HUES6 (cell line): ENCODE data around the gene MAP1S.

Experiments
- H3K27ac ChIP-seq: 2 replicates; pipeline ENCODE4 v1.7.0; 2013; ENCODE audit warnings: low read depth, mild to moderate bottlenecking, low read length, inconsistent platforms
- H3K27me3 ChIP-seq: 2 replicates; pipeline ENCODE4 v1.6.1; 2013; ENCODE audit warnings: low read length; ENCODE audit not compliant: control insufficient read depth, insufficient read depth
- H3K36me3 ChIP-seq: 2 replicates; pipeline ENCODE4 v1.6.1; 2013; ENCODE audit warnings: low read length; ENCODE audit not compliant: control insufficient read depth, insufficient read depth
- H3K4me1 ChIP-seq: 2 replicates; pipeline ENCODE4 v1.6.1; 2013; ENCODE audit warnings: low read length; ENCODE audit not compliant: control insufficient read depth, insufficient read depth
- H3K4me3 ChIP-seq: 2 replicates; pipeline ENCODE4 v1.5.1; 2013; ENCODE audit warnings: low read depth, low read length
- H3K9ac ChIP-seq: one replicate; pipeline ENCODE4 v1.6.1; 2013; ENCODE audit warnings: mild to moderate bottlenecking, low read length
- H3K9me3 ChIP-seq: 2 replicates; pipeline ENCODE4 v1.6.1; 2013; ENCODE audit warnings: low read depth, low read length; ENCODE audit not compliant: control insufficient read depth, insufficient read depth

MAP1S gene

DNA sequence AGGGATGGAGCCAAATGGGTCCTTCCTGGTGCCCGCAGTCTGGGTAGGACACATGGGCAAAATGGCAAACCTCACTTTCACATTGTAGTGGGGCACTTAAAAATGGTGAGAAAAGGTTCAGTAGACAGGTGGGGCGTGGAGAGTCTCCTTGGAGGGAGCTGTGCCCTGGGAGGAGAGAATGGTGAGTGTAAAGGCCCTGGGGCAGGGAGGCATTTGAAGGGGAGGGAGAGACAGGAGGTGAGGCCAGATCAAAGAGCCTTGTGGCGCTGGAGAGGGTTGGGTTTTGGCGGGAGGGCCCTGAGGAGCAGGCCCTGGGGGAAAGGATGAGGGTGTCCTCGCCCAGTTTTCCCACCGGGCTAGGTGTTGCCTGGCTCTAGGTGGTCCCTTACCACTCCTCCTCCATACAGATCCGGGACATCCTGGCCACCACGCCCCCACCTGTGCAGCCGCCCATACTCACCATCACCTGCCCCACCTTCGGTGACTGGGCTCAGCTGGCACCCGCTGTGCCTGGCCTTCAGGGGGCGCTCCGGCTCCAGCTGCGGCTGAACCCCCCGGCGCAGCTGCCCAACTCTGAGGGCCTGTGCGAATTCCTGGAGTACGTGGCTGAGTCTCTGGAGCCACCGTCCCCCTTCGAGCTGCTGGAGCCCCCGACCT is 6.3 kb downstream of the MAP1S start:
- Histone ChIP-seq H3K36me3 (peaks cover 83% of the 10 kb centered on the region), H3K4me1 (peaks cover 4% of the 10 kb centered on the region), H3K4me3 (no peak overlapping the region), H3K27ac (no peak overlapping the region), H3K9ac (no peak overlapping the region), H3K27me3 (no peaks in the 10 kb centered on the region), H3K9me3 (no peaks in the 10 kb centered on the region)

GRCh38 chr19:17726136-17726741 is 7.0 kb downstream of the MAP1S start:
- Histone ChIP-seq H3K4me3 (no peak overlapping the region), H3K4me1 (no peaks in the 10 kb centered on the region), H3K27ac (no peak overlapping the region), H3K9me3 (no peaks in the 10 kb centered on the region), H3K27me3 (no peaks in the 10 kb centered on the region), H3K36me3 (peaks cover 82% of the 10 kb centered on the region), H3K9ac (no peak overlapping the region)

- no peak overlapping the region for H3K4me3 ChIP-seq
- H3K9ac ChIP-seq: no peak overlapping the region
- no peaks in the 10 kb centered on the region for H3K9me3 ChIP-seq
- no peak overlapping the region for H3K27ac ChIP-seq
- peaks cover 81% of the 10 kb centered on the region for H3K36me3 ChIP-seq
- H3K27me3 ChIP-seq: no peaks in the 10 kb centered on the region
- no peaks in the 10 kb centered on the region for H3K4me1 ChIP-seq
Observed at GRCh38 chr19:17726964-17727773, 7.9 kb downstream of the MAP1S start.

- peaks cover 86% of the 10 kb centered on the region for H3K36me3 ChIP-seq
- H3K9ac ChIP-seq: no peak overlapping the region
Observed at GRCh38 chr19:17727843-17728242, 8.6 kb downstream of the MAP1S start.

DNA sequence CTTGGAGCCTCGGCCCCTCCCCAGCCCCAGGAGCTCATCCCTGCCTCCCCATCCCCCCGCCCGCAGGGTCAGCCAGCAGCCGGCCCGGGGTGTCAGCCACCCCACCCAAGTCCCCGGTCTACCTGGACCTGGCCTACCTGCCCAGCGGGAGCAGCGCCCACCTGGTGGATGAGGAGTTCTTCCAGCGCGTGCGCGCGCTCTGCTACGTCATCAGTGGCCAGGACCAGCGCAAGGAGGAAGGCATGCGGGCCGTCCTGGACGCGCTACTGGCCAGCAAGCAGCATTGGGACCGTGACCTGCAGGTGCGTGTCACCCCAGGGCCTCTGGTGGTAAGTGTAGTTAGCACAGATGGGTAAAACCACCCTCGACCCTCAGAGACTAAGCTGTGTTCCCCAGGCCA is 13.8 kb downstream of the MAP1S start:
- Histone ChIP-seq H3K4me3 (no peak overlapping the region), H3K9me3 (no peaks in the 10 kb centered on the region), H3K4me1 (no peaks in the 10 kb centered on the region), H3K27ac (no peak overlapping the region), H3K9ac (no peak overlapping the region), H3K36me3 (peaks cover 76% of the 10 kb centered on the region), H3K27me3 (no peaks in the 10 kb centered on the region)

More at GRCh38 chr19:17727843-17728242, 8.6 kb downstream of the MAP1S start:
- no peaks in the 10 kb centered on the region for H3K4me1 ChIP-seq
- H3K9me3 ChIP-seq: no peaks in the 10 kb centered on the region
- no peaks in the 10 kb centered on the region for H3K27me3 ChIP-seq
- H3K27ac ChIP-seq: no peak overlapping the region
- no peak overlapping the region for H3K4me3 ChIP-seq

DNA sequence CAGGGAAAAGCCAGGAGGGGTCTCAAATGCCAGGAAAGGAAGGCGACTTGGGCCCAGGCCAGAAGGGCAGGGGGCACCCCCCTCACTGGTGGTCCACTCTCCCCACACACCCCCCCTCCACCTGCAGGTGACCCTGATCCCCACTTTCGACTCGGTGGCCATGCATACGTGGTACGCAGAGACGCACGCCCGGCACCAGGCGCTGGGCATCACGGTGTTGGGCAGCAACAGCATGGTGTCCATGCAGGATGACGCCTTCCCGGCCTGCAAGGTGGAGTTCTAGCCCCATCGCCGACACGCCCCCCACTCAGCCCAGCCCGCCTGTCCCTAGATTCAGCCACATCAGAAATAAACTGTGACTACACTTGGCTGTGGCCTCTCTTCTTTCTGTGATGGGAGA is 14.9 kb downstream of the MAP1S start:
- no peaks in the 10 kb centered on the region for H3K9me3 ChIP-seq
- H3K4me3 ChIP-seq: no peak overlapping the region
- H3K27me3 ChIP-seq: no peaks in the 10 kb centered on the region
- no peak overlapping the region for H3K9ac ChIP-seq
- peaks cover 67% of the 10 kb centered on the region for H3K36me3 ChIP-seq
- H3K4me1 ChIP-seq: peaks cover 2% of the 10 kb centered on the region
- H3K27ac ChIP-seq: no peak overlapping the region

- H3K9ac ChIP-seq: no peak overlapping the region
- no peak overlapping the region for H3K27ac ChIP-seq
- no peak overlapping the region for H3K4me3 ChIP-seq
- H3K36me3 ChIP-seq: peaks cover 55% of the 10 kb centered on the region
- H3K27me3 ChIP-seq: no peaks in the 10 kb centered on the region
- H3K4me1 ChIP-seq: peaks cover 6% of the 10 kb centered on the region
- H3K9me3 ChIP-seq: no peaks in the 10 kb centered on the region
Observed at GRCh38 chr19:17735410-17735809, 16.1 kb downstream of the MAP1S start.

- Histone ChIP-seq H3K27ac (no peak overlapping the region), H3K36me3 (peaks cover 37% of the 10 kb centered on the region), H3K9ac (no peak overlapping the region)
Observed at GRCh38 chr19:17737690-17738153, 18.4 kb downstream of the MAP1S start.

DNA sequence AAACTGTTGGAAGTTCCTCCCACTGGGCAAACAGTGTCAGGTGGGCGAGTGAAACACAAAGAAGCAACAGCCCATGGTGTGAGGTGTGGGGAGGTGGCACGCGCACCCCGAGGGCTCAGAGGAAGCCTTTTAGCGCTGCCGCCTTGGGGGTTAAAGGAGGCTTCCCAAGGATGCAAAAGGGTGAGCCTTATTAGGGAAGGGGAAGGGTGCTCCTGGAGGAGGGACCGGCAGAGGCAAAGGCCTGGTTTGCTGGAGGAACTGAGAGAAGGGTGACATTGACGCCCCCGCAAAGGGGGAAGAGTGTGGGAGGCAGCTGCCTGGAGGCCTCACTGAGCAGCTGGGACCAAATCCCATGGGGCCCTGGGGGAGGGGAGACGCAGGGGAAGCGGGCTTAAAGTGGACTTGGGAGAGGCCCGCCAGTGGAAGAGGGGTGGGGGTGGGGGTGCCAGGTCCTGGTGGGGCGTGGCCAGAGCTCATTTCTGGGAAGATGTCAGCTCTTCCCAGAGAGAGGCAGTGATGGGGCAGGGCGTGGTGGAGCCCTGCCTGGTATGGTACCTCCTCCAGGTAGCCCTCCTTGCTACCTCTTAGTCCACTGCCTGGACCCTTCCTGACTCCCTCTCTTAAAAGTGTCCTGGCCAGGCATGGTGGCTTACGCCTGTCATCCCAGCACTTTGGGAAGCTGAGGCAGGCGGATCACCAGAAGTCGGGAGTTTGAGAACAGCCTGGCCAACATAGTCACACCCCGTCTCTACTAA is 20.0 kb downstream of the MAP1S start:
- H3K36me3 ChIP-seq: peaks cover 22% of the 10 kb centered on the region
- H3K27ac ChIP-seq: no peak overlapping the region
- H3K9ac ChIP-seq: no peak overlapping the region
- no peaks in the 10 kb centered on the region for H3K27me3 ChIP-seq
- H3K4me3 ChIP-seq: no peak overlapping the region
- H3K9me3 ChIP-seq: peaks cover 2% of the 10 kb centered on the region; the same call in 1 of the 2 replicates
- peaks cover 6% of the 10 kb centered on the region for H3K4me1 ChIP-seq

More at GRCh38 chr19:17737690-17738153, 18.4 kb downstream of the MAP1S start:
- H3K4me1 ChIP-seq: peaks cover 6% of the 10 kb centered on the region
- H3K27me3 ChIP-seq: no peaks in the 10 kb centered on the region
- H3K9me3 ChIP-seq: peaks cover 2% of the 10 kb centered on the region; the same call in 1 of the 2 replicates
- H3K4me3 ChIP-seq: no peak overlapping the region

DNA sequence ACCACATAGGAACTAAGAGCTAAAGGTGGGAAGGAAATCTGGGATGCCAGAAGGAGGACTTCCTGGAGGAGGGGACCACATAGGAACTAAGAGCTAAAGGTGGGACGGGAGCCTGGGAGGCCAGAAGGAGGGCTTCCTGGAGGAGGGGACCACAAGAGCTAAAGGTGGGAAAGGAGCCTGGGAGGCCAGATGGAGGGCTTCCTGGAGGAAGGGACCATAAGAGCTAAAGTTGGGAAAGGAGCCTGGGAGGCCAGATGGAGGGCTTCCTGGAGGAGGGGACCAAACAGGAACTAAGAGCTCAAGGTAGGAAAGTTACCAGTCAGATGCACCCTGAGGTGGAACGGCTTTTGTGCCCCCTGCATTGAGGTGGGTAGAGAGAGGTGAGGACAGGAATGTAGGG is 22.2 kb downstream of the MAP1S start:
- Histone ChIP-seq H3K4me3 (no peak overlapping the region), H3K4me1 (peaks cover 6% of the 10 kb centered on the region), H3K27me3 (no peaks in the 10 kb centered on the region), H3K9ac (no peak overlapping the region), H3K27ac (no peak overlapping the region), H3K36me3 (peaks cover 6% of the 10 kb centered on the region), H3K9me3 (peaks cover 2% of the 10 kb centered on the region; the same call in 1 of the 2 replicates)
